GM03348 (cell line): ENCODE data around the gene PRICKLE4.
"Not testable (repeated sequence)": the region's sequence is repeated elsewhere in the genome, so short reads cannot be mapped to it uniquely, and the experiment has no call there.

Experiments used
- DNase-seq: peaks from one replicate; pipeline ENCODE4 v3.0.0; 2012; ENCODE audit warnings: low spot score

PRICKLE4 gene

DNA sequence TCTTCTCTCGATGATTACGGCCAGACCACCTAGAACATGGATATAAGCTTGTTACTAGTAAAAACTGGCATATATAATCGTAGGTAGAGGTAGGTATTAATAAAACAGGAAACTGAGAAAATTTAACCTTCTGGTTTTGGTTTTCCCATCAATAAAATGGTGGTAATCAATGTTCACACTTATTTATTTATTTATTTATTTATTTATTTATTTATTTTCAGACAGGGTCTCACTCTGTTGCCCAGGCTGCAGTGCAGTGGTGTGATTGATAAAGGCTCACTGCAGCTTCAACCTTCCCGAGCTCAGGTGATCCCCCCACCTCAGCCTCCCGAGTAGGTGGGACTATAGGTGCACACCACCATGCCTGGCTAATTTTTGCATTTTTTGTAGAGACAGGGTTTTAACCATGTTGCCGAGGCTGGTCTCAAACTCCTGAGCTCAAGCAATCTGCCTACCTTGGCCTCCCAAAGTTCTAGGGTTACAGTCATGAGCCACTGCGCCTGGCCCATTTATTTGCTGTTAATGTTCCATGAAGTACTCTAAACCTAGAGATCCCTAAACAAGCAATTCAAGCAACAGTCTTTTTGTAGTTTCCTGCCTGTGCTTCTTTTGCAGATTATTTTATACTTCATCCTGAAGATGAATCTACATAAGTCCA, 18.4 kb downstream of the PRICKLE4 start:
- DNase-seq, result no peak

DNA sequence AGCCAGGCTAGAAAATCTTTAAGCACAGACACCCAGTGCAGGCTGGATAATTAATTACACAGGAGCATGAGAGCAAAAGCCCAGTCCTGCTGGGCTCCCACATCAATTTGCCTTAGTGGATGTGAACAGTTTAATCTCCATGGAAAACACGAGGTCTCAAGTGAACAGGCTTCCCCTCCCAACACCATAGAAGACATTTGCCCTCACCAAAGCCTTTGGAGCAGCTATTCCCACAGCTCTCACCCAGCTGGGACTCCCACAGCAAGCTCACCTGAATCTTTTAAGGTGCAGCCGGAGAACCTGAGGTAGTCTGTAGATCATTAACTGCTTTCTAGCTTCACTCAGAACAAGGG, 19.0 kb downstream of the PRICKLE4 start:
- DNase-seq, result no peak

DNA sequence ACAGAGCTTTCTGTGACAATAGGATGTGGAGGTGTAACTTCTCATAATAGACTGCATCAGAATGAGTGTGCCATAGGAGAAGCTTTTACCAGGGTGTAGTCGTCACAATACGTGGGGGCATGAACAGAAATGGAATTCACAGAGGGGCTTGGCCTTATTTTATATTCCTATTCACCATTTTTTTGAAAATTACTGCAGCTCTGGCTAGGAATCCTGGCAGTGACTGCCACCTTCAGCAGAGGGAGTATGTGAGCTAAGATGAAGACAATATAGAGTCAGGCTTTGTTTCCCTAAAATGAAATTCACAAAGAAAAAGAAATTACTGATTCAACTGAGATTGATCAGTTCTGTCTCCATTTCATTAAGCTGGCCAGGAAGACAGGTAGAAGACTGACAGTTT, 20.8 kb downstream of the PRICKLE4 start:
- DNase-seq, result peak; percentile 35

DNA sequence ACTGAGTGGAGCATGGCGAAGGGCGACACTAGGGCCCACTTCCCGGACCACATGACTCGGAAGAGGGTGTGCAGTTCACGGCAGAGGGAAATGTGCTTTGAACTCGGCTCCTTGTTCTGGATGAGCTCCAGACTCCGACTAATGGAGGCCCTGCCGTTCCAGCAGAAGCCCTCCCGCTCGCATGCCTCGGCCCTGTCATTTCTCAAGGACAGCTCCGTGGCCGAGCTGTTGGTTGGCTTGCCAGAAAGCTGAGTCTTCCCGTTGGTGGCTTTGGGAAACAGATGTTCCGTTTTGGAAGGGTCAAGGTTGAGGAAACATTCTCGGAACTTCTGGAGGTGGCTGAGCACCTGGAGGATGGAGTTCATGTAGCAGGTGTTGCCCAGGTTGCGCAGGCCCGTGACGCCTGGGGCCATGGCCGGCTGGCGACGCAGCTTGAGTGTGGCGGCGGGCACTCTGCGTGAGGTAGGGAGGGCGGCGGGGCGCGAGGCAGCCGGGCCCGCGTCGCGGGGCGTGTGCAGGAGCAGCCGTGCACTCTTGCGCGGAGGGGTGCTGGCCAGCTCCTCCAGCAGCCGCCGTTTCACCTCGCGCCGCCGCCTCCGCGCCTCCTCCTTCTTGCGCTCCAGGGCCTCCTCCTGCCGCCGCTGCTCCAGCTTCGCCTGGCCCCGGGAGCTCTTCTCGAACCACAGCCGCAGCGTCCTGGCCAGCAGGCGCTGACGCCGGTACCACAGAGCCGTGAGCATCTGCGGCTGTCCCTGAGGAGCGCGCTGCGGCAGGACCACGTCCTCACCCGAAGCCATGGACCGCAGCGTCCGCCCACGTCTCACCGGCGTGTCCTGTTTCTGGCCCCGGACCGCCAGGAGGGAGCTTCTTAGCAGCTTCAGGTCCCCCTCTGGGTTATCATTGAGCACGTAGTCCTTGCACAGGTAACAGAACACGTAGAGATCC, 25.5 kb downstream of the PRICKLE4 start:
- DNase-seq, result no peak

DNA sequence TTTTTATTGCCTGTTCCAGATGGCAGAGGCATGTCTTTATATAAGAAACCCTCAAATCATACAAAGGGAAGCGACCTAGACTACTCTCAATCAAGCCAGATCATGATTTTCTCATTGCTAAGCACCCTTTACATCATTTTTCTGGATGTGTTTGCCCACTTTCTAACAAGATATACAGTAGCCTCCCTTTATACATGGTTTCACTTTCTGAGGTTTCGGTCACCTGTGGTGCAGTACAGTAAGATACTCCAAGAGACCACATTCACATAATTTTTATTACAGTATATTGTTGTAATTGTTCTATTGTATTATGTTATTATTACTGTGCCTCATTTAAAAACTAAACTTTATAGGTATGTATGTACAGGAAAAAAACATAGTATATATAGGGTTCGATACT, 30.5 kb downstream of the PRICKLE4 start:
- no peak for DNase-seq

DNA sequence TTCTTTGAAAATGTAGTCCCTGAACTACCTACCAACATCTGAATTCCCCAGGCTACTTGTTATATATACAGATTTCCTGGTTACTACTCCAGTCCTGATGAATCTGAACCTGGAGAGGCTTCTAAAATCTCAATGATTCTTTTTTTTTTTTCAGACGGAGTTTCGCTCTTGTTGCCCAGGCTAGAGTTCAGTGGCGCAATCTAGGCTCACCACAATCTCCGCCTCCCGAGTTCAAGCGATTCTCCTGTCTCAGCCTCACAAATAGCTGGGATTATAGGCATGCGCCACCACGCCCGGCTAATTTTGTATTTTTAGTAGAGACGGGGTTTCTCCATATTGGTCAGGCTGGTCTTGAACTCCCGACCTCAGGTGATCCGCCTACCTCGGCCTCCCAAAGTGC, 31.4 kb downstream of the PRICKLE4 start:
- not testable (repeated sequence) for DNase-seq

DNA sequence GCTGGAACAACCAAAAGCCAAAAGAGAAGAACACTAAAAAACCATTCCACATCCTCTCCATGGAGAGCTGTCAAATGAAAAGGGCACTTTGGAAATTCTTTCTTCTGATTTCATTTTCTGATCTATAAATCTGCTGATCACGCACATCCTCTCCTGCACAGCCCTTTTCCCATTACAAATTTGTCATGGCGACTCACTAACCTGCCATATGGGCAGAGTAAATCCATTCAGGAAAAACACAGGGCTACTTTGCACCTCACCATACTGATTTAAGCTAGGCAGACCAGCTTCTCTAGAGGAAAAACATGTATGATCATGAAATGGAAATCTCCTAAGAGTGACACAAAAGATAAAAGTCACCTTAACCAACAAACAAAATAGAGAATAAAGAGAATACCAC, 32.9 kb downstream of the PRICKLE4 start:
- DNase-seq, result no peak

DNA sequence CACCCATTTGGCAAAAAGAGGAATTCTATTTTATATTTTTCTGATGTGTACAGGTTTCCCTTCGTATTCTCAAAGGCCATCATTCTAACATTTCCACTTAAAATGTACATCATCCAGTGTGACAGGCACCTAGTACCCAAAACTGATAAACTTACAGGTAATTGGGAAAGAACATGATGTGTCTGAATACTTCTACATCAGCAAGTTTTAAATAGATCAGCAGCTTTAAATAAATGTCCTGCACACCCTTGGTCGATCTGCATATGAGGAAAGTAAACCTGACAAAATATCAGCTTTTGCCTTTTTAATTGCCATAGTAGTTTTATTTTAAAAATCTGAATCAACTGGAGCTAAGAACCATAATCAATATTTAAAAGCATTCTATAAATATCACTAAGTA, 33.4 kb downstream of the PRICKLE4 start:
- no peak for DNase-seq

DNA sequence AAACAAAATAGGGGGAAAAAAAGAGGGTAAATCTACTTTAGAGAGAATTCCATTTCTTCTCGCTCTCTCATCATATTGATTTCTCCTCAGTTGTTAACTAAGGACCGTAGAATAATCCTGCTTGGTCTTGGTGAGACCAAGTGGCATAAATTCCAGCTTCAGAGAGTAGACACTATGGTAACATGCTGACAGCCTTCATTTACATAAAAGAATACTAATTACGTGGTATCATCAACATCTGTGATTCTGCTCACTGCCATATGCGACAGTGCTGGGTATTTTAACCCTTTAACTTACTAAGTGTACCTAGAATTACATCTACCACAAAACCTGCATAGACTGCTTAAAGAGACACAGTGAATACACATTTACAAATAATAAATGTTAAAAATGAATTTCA, 34.0 kb downstream of the PRICKLE4 start:
- no peak for DNase-seq

DNA sequence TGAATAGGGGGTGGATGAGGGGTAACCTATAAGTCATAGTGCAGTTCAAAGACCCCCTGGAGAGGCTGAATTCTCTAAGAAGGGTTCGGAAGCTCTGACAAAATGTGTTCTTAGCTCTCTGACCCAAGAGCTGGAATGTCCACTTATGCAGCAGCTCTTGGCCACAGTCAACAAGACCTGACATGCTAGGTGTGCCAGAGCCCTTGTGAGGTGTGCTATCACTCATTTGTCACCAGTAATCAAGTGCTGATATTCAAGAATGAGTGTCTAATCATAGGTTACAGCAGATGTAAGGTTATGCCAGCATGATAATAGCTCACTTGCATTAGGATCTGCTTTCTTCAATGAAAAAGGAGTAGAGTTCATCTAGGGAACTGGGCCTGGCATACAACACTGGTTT, 35.0 kb downstream of the PRICKLE4 start:
- DNase-seq, result no peak

DNA sequence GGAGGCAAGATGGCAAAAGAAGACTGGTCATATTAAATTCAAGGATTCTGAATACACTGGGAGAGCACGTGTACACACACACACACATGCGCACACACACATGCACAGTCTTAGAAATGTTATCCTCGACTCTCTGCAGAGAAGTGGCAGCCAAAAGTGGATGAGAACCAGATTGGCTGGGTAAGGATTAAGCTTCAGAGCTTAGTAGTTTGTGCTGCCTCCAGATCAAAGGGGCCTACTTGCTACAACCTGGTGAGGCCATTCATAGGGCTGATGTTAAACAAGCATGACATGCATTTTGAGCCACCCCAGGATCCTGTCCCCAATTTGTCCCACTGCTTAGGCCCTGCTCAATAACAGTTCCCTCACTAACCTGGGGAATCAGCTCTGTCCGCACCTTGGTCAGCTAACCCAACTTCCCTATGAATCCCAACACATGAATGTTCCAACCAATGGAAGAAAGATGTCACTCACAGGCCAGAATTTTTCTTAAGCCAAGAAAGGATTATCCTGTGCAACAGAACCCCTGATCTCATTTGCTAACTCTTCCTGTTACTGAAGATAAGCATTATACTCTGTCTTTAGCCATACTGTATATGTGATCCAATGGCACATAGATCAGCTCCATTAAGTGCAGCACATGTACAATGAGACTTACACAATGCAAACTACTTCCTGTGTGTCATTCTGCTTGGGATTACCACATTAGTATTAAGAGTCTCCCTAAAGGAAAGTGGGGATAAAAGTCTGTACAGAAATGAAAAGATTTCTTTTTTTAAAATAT, 37.9 kb downstream of the PRICKLE4 start:
- DNase-seq, result no peak

DNA sequence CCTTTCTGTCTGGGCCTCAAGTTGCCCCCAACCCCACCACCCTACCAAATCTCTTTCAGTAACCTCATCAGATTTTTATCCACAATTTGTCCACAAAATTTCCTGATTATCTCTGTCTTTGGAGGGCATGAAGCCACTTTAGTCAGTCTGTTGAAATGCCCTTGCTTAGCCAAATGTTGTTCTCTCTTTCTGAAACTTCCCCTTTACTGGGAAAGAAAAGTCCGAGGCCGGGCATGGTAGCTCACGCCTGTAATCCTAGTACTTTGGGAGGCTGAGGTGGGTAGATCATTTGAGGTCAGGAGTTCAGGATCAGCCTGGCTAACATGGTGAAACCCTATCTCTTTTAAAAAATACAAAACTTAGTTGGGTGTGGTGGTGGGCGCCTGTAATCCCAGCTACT, 40.7 kb downstream of the PRICKLE4 start:
- no peak for DNase-seq

DNA sequence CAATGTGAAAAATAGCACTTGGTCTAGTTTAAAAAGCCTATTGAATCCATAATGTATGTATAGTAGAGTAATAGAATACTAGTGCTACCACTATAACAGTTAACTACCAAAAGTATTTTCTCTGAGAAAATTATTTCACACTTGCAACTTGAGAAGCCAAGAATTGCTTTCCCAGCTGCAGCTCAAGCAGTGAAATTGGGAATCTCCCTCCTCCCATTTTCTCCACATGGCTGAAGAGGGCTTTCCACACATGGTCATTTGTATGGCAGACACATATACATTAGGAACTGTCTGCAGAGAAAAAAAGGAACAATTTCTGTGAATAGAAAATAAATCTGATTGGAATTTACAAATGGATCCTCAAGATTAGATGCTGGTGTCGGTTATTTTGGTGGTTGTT, 41.4 kb downstream of the PRICKLE4 start:
- no peak for DNase-seq

DNA sequence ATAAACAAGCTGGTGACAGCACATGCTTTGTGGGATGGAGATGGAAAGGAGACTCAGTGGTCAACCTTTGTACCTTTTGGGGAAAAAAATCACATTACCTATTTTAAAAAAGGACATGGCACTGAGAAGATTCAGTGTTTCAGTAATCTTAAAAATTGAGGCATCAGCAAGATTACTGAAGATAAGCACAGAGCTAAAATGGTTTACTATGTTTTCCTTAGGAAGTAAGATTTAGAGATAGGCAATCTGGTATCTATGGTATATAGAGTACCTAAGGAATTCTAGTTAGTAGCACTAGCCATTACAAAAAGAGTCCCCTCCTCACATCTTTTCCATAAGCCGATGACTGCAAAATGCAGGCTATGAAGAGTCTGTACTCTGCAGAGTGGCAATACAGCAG, 42.6 kb downstream of the PRICKLE4 start:
- DNase-seq, result no peak

DNA sequence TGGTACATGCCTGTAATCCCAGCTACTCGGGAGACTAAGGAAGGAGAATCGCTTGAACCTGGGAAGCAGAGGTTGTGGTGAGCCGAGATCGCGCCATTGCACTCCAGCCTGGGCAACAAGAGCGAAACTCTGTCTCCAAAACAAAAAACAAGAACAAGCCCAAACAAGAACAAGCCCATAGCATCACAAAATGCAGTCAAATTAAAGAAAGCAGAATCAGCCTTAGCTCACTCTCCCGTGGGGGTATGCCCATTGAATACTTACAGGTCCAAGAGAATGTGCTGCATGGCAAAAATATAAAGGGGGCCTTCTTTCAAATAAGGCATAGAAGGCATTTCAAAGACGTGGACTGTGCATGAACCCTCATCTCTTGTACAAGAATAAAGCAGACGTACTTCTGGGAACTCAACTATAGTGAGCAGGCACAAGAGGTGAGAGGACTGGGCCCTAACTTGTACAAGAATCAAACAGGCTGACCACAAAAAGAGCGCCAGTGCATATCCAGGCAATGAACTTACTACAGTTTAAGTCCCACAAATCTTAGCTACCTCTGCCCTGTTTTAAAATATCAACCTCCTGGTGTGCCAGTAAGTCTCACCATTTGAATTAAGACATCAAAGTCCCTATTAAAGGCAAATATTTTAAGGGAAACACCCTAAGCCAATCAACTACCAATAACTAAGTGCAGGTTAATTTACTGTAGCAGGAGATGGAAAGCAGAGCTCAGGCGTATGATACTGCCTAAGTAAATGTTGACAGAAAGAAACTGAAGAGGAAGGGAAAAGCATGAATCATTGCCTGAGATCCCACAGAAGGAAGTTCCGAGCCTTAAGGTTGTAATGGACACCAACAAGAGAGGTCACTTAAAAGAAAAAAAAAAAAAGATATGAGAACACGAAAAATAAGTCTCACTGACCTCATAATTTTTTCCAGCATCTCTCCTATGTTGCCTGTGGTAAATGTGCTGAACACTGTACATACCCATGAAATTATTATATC, 44.3 kb downstream of the PRICKLE4 start:
- DNase-seq, result no peak

DNA sequence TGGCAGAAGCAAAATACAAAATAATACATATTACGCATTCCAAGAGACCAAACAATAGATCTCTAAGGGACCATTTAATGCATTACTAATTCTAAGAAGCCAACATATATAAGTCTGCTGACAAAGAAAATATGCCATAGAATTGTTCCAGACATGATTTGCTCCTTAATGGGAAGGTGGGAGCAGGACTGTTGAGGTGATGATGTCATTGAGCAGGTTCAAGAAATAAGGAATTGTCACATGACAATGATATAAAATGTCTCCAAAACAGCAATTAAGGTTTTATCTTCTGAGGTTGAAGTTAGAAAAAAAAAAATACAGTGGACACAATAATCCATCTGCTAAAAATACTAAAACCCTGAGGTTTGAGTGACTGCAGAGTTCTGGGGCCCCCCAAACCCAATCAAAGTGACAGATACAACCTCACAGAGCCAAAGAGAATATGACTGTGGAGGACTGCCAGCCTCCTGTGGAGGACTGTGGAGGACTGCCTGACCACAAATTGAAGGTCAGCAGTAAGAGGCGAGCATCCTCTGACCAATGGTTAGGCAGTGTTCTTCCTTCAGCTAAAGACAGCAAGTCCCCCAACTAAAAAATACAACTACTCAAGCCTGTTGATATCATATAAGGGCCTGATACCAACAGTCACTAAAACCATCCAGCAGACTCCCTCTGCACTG, 45.9 kb downstream of the PRICKLE4 start:
- no peak for DNase-seq

DNA sequence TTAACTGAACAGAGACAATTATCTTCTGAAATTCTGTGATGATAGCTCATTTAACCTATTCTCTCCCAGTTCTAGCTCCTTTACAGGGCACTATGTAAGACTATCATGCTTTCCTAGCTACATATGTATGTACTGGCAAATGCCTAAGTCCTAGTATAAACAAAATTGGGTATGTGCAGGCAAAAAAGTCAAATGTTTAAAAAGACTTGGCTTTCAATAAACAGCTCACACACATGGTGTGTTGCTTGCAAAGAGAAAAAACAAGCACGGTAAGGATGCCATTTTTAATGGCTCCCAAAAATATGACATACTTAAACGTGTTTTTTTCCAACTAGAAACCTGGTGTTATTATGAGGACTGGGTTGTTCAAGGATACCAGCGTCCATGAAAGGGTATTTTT, 51.7 kb downstream of the PRICKLE4 start:
- no peak for DNase-seq

DNA sequence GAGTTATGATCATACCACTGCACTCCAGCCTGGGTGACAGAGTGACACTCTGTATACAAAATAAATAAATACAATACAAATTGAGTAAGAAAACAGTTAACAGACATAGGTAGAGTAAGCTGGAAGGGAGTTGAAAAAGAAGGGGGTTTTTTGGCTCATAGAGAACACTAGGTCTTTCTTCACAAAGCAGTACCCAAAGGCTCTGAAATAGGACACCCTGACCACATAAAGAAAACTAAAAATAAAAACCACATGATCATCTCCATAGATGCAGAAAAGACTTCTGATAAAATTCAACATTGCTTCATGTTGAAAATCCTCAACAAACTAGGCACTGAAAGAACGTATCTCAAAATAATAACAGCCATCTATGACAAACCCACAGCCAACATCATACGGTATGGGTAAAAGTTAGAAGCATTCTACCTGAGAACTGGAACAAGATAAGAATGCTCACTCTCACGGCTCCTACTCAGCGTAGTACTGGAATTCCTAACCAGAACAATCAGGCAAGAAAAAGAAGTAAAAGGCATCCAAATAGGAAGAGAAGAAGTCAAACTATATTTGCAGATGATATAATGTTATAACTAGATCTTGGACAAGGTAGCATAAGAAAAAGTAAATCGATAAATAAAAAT, 55.6 kb downstream of the PRICKLE4 start:
- DNase-seq, result no peak

DNA sequence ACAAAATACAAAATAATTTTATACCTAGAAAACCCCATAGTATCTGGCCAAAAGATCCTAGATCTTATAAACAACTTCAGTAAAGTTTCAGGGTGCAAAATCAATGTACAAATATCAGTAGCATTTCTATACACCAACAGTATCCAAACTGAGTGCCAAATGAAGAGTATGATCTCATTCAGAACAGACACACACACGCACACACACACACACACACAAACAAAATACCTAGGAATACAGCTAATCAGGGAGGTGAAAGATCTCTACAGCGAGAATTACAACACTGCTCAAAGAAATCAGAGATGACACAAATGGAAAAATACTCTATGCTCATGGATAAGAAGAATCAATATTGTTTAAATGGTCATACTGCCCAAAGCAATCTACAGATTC, 56.1 kb downstream of the PRICKLE4 start:
- DNase-seq, result no peak
